Measurements from ENCODE around the gene SMCO2. TPM values are rescaled to one million over a fixed set of nuclear protein-coding genes. Genes with fewer than 3 reads are reported as not detected.

The SMCO2 gene
- total and polyA plus RNA-seq, 10 of the 15 experiments (the other 5 are each of a cell fraction or from before 2014, with no cell fraction given), result 0.11 to 2.3 (median 0.67) TPM

- TF ChIP-seq CREB1 (IDR thresholded peaks at IDR 0.05; ENCODE audit: low read depth) (peak; percentile 69), NFYB (IDR thresholded peaks at IDR 0.05; ENCODE audit: insufficient read depth, low read depth, low read length) (peak; percentile 95), HDAC6 (IDR thresholded peaks at IDR 0.05; ENCODE audit: unreplicated experiment) (peak; percentile 50), ZNF622 (IDR thresholded peaks at IDR 0.05) (no peak), BHLHE40 (IDR thresholded peaks at IDR 0.05; ENCODE audit: borderline replicate concordance in 1 of 2, low read depth in 2 of 2, low read length in 1 of 2) (peak in 1 of 2 experiments; percentile 21; a peak in 1 of 4 replicates), SKIL (IDR thresholded peaks at IDR 0.05; ENCODE audit: low read depth, poor library complexity, severe bottlenecking) (peak; percentile 18), IKZF2 (IDR thresholded peaks at IDR 0.05) (peak; percentile 86 to 89), CREM (IDR thresholded peaks at IDR 0.05; ENCODE audit: low read depth) (peak; percentile 64), TAF1 (IDR thresholded peaks at IDR 0.05; ENCODE audit: borderline replicate concordance, low read depth, low read length) (peak; percentile 41; the same call in 1 of the 2 replicates), ASH2L (IDR thresholded peaks at IDR 0.05; ENCODE audit: borderline replicate concordance, low read depth) (peak; percentile 90; the same call in 1 of the 2 replicates), DPF2 (IDR thresholded peaks at IDR 0.05) (peak; percentile 94), ZZZ3 (IDR thresholded peaks at IDR 0.05; ENCODE audit: control insufficient read depth, insufficient read length, low read depth) (no peak), POLR2AphosphoS2 (IDR thresholded peaks at IDR 0.05; ENCODE audit: low read depth, low read length) (no peak), SPI1 (IDR thresholded peaks at IDR 0.05; ENCODE audit: borderline replicate concordance, insufficient read depth, low read depth, low read length) (peak; percentile 42; the same call in 1 of the 2 replicates), TBL1XR1 (IDR thresholded peaks at IDR 0.05; ENCODE audit: low read depth, low read length) (no peak), GATAD2B (conservative IDR thresholded peaks at IDR 0.05; ENCODE audit: low read depth) (peak; percentile 67; the same call in 1 of the 2 replicates), ZNF274 (IDR thresholded peaks at IDR 0.05; ENCODE audit: insufficient read depth, insufficient read length) (no peak), PAX5 (IDR thresholded peaks at IDR 0.05; ENCODE audit: borderline replicate concordance, low read depth, low read length) (peak; percentile 58; the same call in 1 of the 2 replicates)
- TF ChIP-seq, protein P1, sequence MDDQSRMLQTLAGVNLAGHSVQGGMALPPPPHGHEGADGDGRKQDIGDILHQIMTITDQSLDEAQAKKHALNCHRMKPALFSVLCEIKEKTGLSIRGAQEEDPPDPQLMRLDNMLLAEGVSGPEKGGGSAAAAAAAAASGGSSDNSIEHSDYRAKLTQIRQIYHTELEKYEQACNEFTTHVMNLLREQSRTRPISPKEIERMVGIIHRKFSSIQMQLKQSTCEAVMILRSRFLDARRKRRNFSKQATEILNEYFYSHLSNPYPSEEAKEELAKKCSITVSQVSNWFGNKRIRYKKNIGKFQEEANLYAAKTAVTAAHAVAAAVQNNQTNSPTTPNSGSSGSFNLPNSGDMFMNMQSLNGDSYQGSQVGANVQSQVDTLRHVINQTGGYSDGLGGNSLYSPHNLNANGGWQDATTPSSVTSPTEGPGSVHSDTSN (IDR thresholded peaks at IDR 0.05; ENCODE audit: insufficient replicate concordance, low read depth, low read length), result peak; percentile 97
- TF ChIP-seq, protein P2, sequence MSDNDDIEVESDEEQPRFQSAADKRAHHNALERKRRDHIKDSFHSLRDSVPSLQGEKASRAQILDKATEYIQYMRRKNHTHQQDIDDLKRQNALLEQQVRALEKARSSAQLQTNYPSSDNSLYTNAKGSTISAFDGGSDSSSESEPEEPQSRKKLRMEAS (IDR thresholded peaks at IDR 0.05; ENCODE audit: low read depth, low read length), result 0 out of 2 replicates have a peak, but pooled peaks have one; percentile 40
- TF ChIP-seq, protein P3, sequence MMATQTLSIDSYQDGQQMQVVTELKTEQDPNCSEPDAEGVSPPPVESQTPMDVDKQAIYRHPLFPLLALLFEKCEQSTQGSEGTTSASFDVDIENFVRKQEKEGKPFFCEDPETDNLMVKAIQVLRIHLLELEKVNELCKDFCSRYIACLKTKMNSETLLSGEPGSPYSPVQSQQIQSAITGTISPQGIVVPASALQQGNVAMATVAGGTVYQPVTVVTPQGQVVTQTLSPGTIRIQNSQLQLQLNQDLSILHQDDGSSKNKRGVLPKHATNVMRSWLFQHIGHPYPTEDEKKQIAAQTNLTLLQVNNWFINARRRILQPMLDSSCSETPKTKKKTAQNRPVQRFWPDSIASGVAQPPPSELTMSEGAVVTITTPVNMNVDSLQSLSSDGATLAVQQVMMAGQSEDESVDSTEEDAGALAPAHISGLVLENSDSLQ (IDR thresholded peaks at IDR 0.05), result peak; percentile 98
- TF ChIP-seq, protein P4, sequence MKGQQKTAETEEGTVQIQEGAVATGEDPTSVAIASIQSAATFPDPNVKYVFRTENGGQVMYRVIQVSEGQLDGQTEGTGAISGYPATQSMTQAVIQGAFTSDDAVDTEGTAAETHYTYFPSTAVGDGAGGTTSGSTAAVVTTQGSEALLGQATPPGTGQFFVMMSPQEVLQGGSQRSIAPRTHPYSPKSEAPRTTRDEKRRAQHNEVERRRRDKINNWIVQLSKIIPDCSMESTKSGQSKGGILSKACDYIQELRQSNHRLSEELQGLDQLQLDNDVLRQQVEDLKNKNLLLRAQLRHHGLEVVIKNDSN (IDR thresholded peaks at IDR 0.05; ENCODE audit: borderline replicate concordance, extremely low read length, insufficient read depth, low read depth, low read length), result no peak
Observed at GRCh38 chr12:27523642-27524493, 77.3 kb downstream of the SMCO2 start, which contains the start of gene PPFIBP1 (continued).

Measured in GM12878 (cell line).